Hematopoietic multipotent progenitor cell treated with erythropoietin and hydrocortisone succinate and interleukin-3 and kit ligand, for 8 days (in vitro differentiated cells): ENCODE data around the gene ZNF768.
"Not testable (repeated sequence)": the region's sequence is repeated elsewhere in the genome, so short reads cannot be mapped to it uniquely, and the experiment has no call there.

Experiments used
- DNase-seq: peaks from one replicate; pipeline ENCODE4 v3.0.0-alpha.2; 2015

Gene ZNF768

DNA sequence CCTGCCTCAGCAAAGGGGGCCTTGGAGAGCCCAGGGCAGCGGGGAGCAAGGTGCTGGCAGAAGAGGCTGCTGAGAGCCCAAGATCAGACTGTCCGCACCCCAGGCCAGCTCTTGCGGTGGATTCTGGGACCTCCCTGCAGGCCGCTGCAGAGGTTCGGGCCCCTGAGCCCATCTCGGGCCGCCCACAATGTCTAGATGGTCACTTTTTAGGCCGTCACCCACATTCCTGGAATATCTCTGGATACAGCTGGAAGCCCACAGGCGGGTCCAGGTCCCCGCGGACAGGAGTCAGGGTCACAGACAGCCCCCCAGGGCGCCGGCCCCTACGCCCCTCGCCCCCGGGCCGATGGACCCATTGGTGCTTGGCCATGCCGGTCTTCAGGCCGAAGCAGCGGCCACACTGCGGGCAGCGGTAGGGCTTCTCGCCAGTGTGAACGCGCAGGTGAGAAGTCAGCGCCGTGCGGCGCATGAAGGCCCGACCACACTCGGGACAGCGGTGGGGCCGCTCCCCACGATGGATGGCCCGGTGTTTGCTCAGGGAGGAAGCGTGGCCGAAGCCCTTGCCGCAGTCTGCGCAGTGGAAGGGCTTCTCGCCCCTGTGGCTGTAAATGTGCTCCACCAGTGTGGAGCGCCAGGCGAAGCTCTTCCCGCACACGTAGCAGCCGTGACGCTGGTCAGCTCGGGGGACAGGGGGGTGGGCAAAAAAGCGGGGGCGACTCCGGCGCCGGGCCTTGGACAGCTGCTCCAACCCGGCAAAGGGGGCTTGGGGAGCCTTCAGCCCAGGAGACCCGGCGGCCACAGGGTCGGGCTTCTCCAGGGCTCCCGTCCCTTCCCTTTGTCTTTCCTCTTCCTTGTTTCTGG, 6.1 kb upstream of the ZNF768 start:
- no peak for DNase-seq

- DNase-seq: no peak
These were observed 4.0 kb upstream of the ZNF768 start for GRCh38 chr16:30530163-30531037.

DNA sequence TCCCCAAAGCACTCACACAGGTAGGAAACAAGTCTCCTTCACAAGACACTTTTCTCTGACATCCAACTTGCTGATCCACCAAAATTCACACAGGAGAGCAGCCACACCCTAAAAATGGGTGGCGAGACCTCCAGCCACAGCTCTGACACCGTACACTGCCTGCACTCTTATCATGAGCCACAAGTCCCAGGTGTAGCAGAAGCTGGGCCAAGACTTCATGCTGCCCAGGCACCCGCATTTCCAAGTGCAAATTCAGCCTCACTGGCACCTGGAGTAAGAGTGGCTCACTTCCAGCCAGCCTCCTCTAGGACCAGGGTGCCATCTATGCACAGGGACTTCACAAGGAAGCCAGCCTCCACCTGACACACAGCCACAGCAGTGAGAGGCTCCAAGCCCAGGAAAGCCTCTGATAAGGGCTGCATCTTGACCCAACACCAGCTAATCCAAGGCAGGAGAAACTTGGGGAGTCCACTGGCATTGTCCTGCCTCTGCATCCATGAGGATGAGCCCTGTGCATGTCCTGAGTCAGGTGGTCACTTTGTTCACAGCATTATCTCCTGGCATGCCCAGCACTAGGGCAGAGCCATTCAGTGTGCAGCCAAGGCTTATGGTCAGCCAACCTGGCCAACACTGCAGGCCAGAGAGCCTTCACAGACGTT, 2.6 kb upstream of the ZNF768 start:
- DNase-seq: peak; percentile 71

GRCh38 chr16:30527635-30528178, 1.3 kb upstream of the ZNF768 start:
- DNase-seq: peak; percentile 58

GRCh38 chr16:30526823-30527634, 663 bp upstream of the ZNF768 start:
- DNase-seq: peak; percentile 98

- no peak for DNase-seq
These were observed 576 bp downstream of the ZNF768 start for GRCh38 chr16:30525844-30526136.

- DNase-seq: no peak
These were observed 1.5 kb downstream of the ZNF768 start for GRCh38 chr16:30524575-30525568.

DNA sequence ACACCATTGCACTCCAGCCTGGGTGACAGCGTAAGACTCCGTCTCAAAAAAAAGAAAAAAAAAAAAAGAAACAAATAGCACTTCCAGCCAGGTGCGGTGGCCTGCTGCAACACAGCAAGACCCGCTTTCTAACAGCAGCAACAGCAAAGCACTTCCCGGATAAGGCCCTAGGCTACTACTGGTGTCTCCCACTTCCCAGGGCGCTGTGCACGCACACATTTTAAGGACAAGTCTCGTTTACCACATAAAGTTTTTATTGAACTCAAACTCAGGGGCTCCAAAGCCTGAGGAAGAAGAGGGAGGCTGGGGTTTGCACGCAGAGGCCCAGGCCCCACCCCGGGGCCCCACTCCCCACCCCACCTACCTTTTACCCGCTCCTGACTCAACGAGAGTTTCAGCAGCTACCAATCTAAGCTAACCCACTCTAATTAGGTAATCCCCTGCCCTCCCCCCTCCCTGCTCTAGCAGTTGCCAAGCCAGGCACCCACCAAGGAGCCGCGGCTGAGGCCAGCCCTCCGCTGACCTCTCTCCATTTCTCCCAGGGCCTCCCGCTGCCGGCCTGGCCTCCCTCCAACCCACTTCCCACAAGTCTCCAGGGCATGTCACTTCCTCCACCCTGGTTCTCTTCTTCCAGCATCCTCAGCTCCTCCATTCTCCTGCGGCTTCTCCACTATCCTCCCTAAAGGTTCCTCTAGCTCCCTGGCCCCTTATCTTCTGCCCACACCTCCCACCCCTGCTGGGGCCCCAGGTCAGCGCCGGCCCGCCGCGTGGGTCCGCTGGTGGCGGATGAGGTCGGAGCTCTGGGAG, 2.4 kb downstream of the ZNF768 start:
- no peak for DNase-seq

DNA sequence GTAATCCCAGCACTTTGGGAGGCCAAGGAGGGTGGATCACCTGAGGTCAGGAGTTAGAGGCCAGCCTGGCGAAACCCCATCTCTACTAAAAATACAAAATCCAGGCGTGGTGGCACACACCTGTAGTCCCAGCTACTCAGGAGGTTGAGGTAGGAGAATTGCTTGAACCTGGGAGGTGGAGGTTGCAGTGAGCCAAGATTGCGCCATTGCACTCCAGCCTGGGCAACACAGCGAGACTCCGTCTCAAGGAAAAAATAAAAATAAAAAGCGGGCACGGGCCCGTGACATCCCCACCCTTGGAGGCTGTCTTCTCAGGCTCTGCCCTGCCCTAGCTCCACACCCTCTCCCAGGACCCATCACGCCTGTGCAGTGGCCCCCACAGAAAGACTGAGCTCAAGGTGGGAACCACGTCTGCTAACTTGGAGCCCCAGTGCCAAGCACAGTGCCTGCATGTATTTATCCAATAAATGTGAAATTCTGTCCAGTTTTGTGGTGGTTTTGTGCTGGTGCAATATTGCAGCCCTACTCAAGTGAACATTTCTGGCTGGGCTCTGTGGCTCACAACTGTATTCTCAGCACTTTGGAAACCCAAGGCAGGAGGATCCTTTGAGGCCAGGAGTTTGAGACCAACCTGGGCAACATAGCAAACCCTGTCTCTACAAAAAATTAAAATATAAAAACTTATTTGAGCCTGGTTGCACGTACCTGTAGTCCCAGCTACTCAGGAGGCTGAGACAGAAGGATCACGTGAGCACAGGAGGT, 3.5 kb downstream of the ZNF768 start:
- DNase-seq: not testable (repeated sequence)

DNA sequence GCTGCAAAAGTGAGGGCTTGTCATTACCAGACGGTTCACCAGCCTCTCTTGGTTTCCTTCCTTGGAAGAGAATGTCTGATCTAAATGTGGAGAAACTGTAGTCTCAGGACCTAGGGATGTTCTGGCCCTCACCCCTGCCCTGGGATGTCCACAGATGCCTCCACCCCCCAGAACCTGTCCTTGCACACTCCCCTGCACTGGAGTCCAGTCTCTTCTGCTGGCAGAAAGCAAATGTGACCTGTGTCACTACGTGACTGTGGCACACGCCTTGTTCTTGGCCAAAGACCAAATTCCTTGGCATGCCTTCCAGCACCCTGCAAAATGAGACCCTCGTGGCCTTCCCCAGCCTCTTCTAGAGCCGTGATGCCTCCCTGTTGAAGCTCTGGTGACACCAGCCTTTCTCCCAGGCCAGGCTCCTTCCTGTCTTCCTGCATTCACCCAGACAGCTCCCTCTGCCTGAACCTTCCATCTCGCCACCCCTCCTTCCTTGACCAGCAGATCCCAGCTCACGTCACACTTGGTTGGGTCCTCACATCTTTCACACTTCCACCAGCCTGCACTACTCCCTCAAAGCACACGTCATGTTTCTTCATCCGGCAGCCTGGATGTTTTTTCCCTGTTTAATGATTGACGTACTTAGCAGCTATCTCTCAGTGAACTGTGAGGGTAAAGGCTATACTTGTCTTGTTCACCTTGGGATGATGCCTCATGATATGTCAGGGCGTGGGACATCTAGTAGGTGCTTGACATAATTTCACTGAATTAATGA, 4.3 kb downstream of the ZNF768 start:
- DNase-seq: peak; percentile 46

DNA sequence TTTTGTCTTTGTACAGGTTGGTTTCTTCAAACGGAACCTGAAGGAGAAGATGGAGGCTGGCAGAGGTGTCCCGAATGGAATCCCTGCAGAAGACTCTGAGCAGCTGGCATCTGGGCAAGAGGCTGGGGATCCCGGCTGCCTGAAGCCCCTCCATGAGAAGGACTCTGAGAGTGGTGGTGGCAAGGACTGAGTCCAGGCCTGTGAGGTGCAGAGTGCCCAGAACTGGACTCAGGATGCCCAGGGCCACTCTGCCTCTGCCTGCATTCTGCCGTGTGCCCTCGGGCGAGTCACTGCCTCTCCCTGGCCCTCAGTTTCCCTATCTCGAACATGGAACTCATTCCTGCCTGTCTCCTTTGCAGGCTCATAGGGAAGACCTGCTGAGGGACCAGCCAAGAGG, 4.9 kb downstream of the ZNF768 start:
- DNase-seq: no peak

GRCh38 chr16:30519120-30520049, 7.0 kb downstream of the ZNF768 start:
- no peak for DNase-seq

DNA sequence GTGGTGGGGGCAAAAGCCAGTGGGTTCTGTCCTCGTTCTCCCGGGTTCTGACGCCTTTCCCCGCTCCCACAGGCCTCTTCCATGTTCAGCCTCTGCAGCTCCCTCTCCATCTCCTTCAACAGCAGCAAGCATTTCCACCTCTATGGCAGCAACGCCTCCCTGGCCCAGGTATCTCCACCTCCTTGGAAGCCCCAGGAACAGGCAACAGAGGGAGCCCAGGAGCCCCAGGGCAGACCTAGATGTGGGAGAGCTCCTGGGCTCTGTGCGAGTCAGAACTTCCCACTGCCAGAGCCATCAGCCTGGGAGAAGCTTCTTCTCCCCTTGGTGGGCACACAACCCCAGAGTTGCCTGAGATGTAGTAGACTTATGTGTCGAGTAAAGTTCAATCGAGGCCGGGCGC, 7.8 kb downstream of the ZNF768 start:
- no peak for DNase-seq

DNA sequence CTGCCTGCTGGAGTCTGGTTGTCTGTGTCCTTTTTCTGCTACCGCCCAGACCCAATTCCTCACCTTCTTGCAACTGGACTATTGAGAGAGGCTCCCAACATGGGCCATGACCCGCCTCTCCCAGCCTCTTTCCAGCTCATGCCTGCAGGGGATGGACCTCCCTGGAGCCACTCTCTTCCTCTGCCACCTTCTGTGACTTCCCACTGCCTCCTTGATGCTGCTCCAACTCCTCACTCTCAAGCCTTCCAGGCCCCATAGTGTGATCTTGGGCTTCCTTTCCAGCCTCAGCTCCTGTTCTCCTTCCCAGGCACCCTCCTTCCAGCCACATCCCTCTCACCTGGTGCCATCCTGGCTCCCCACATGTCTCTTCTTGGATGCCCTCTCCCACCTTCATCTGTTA, 11.1 kb downstream of the ZNF768 start:
- no peak for DNase-seq

GRCh38 chr16:30511509-30511908, 14.9 kb downstream of the ZNF768 start:
- DNase-seq: no peak

- DNase-seq: no peak
These were observed 15.9 kb downstream of the ZNF768 start for GRCh38 chr16:30510376-30510938.
